Fibroblast of lung (primary cell): ENCODE data around the gene LSAMP. TPM values are rescaled to one million over a fixed set of nuclear protein-coding genes. Genes with fewer than 3 reads are reported as not detected.
A peak's percentile ranks its signal among the peaks of the same experiment; 100 is the strongest.

ENCODE experiments used
- DNase-seq, 2 donors: peaks; one replicate each; pipeline versions ENCODE4 v3.0.0 to v3.0.0-alpha.2; 2010; ENCODE audit warnings: low read depth in 2 of 2
- H2AFZ ChIP-seq: 2 replicates; pipeline ENCODE4 v1.5.1; 2012; ENCODE audit warnings: low read length, control low read depth, inconsistent platforms
- H3K27ac ChIP-seq: 2 replicates; pipeline ENCODE4 v1.5.1; 2011; ENCODE audit warnings: low read length, control low read depth; ENCODE audit not compliant: insufficient read depth
- H3K27me3 ChIP-seq: 2 replicates; pipeline ENCODE4 v1.5.1; 2011; ENCODE audit warnings: mild to moderate bottlenecking, low read length; ENCODE audit not compliant: control insufficient read depth, insufficient read depth
- H3K36me3 ChIP-seq: 2 replicates; pipeline ENCODE4 v1.5.1; 2011; ENCODE audit warnings: low read length; ENCODE audit not compliant: control insufficient read depth, insufficient read depth
- H3K4me1 ChIP-seq: 2 replicates; pipeline ENCODE4 v1.5.1; 2011; ENCODE audit warnings: low read length; ENCODE audit not compliant: control insufficient read depth, insufficient read depth; ENCODE audit errors: extremely low read depth
- H3K4me2 ChIP-seq: 2 replicates; pipeline ENCODE4 v1.5.1; 2011; ENCODE audit warnings: low read length, control low read depth; ENCODE audit not compliant: insufficient read depth; ENCODE audit errors: extremely low read depth
- H3K4me3 ChIP-seq, 4 experiments: fragments of 200-600 bp in 1 of 4; sonication (generic) in 1 of 4; replicated peaks in 1 of 4; 2 replicates each; pipeline ENCODE4 v1.5.1; 2011 to 2016; ENCODE audit warnings: low read length in 4 of 4, low read depth in 3 of 4, mild to moderate bottlenecking in 3 of 4, control low read depth in 2 of 4, inconsistent platforms in 1 of 4, mixed read lengths in 1 of 4; ENCODE audit not compliant: insufficient read depth in 1 of 4; ENCODE audit errors: control extremely low read depth in 1 of 4
- H3K79me2 ChIP-seq: 2 replicates; pipeline ENCODE4 v1.5.1; 2012; ENCODE audit warnings: mild to moderate bottlenecking, low read length, inconsistent platforms; ENCODE audit not compliant: control insufficient read depth, insufficient read depth
- H3K9ac ChIP-seq: 2 replicates; pipeline ENCODE4 v1.5.1; 2011; ENCODE audit warnings: mild to moderate bottlenecking, low read length, control low read depth; ENCODE audit not compliant: insufficient read depth
- H3K9me3 ChIP-seq: 2 replicates; pipeline ENCODE4 v1.5.1; 2012; ENCODE audit warnings: low read depth, low read length; ENCODE audit not compliant: control insufficient read depth, insufficient read depth
- H4K20me1 ChIP-seq: 2 replicates; pipeline ENCODE4 v1.5.1; 2011; ENCODE audit warnings: low read length; ENCODE audit not compliant: control insufficient read depth, insufficient read depth; ENCODE audit errors: extremely low read depth
- EZH2 ChIP-seq: IDR thresholded peaks from 2 replicates; pipeline ENCODE4 v1.5.1; 2012; ENCODE audit warnings: low read length, control low read depth, mild to moderate bottlenecking; ENCODE audit errors: missing control alignments
- polyA plus RNA-seq, 2 donors: library from polyadenylated mRNA; depleted of rRNA in 1 of 2; stranded (reverse) in 1 of 2; unstranded in 1 of 2; fragments of >200 nt; gene quantifications; 2 replicates each; pipeline ENCODE4 v1.2.1, GENCODE V29; 2011 to 2012; ENCODE audit warnings: missing spikeins in 1 of 2
- total RNA-seq: library from RNA; depleted of rRNA; stranded (reverse); fragments of >200 nt; gene quantifications from 2 replicates; pipeline ENCODE4 v1.2.1, GENCODE V29; 2014
- TF ChIP-seq, protein P1 (sequence below), 2 donors: IDR thresholded peaks in 1 of 2; conservative IDR thresholded peaks in 1 of 2; 1 replicate in 1 of 2; 2 replicates in 1 of 2; pipeline ENCODE4 v1.5.1; 2011 to 2012; ENCODE audit warnings: low read length in 2 of 2, control low read depth in 1 of 2, inconsistent platforms in 1 of 2, low read depth in 1 of 2, mild to moderate bottlenecking in 1 of 2

The LSAMP gene
- total and polyA plus RNA-seq, 2 donors (not counting 1 experiment from before 2014, with no cell fraction given) = 4.8 to 5.9 TPM

DNA sequence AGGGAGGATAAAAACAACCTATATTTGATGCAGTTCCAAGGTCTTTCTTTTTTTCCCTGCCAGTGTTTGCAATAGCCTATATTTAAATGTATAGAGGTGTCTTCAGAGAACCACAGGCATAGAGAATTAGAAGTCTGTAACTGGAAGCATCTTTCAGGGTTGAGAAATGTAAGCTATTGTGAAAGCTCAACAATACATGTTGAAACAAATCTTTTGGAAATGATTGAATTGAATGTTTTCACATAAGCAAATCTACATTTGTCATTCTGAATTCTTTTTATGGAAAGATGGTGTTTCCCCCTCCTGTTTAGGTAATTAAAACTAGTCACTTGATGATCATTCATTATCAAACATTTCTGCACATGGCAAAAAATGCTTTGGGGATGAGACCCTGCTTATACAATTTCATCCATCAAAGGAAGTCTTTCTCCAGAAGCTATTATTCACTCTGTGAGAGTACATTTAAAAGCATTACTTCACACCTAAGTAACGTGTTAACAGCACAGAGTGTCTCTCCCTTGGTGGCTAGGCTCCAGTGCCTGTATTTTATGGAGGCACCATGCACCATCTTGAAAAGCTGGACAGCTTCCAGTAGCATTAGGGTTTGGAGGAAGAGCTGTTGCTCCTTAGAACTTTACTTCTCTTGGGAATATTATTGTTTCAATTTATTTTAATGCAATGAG is 406.2 kb downstream of the LSAMP start:
- peak in 1 of 2 donors; percentile 20 for DNase-seq

DNA sequence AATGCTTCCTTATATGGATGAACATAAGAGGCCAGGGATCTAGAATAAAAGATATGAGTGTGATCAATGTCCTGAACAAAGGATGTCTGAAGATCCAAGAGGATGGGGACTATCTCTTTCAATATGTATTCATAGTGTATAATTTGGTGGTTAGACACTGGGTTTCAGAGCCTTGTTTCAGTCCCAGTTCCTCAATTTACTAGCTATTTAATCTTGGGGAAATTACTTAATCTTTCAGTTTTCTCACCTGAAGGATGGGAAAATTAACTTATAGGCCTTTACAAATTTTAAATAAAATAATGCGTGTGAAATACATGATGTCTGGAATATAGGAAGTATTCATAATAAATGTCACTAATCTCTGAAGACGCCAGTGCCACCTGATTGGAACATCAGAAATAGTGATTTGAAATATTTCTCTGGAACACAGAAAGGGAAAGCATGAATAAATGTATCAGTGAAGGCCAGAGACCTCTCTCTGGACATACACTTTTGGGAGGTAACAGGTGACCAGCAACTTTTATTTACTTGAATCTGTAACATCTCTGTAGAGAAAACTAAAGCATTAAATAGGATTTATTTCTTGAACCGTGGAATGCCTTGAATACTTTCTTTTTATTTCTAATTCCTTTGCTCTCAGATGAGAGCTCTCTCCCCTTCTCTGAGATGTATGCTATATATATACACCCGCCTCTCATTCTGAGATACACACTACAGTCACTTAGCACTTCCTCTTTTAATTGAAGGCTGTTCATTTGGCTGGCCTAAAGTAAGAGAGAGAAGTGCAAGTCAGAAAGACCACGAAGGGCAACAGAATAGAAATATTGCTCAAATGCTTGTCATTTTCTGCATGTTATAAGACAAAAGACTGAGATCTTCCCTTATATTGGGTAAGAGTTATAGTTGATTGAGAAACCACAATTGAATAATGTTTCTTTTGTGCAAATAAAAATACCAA is 407.1 kb downstream of the LSAMP start:
- Histone ChIP-seq H3K4me1 (no peaks in the 10 kb centered on the region), H3K4me3 (no peak overlapping the region), H3K4me2 (no peak overlapping the region), H2AFZ (no peak overlapping the region), H3K79me2 (no peaks in the 10 kb centered on the region), H3K9me3 (no peaks in the 10 kb centered on the region), H4K20me1 (no peaks in the 10 kb centered on the region), H3K36me3 (no peaks in the 10 kb centered on the region), H3K27me3 (no peaks in the 10 kb centered on the region), H3K27ac (no peak overlapping the region), H3K9ac (no peak overlapping the region)
- DNase-seq = no peak
- no peak for TF ChIP-seq EZH2
- TF ChIP-seq, protein P1, sequence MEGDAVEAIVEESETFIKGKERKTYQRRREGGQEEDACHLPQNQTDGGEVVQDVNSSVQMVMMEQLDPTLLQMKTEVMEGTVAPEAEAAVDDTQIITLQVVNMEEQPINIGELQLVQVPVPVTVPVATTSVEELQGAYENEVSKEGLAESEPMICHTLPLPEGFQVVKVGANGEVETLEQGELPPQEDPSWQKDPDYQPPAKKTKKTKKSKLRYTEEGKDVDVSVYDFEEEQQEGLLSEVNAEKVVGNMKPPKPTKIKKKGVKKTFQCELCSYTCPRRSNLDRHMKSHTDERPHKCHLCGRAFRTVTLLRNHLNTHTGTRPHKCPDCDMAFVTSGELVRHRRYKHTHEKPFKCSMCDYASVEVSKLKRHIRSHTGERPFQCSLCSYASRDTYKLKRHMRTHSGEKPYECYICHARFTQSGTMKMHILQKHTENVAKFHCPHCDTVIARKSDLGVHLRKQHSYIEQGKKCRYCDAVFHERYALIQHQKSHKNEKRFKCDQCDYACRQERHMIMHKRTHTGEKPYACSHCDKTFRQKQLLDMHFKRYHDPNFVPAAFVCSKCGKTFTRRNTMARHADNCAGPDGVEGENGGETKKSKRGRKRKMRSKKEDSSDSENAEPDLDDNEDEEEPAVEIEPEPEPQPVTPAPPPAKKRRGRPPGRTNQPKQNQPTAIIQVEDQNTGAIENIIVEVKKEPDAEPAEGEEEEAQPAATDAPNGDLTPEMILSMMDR (conservative IDR thresholded peaks at IDR 0.05 in 1 of 2, IDR thresholded peaks at IDR 0.05 in 1 of 2; ENCODE audit: low read depth in 1 of 2, low read length in 2 of 2) = no peak

More for the DNA sequence above, 406.2 kb downstream of the LSAMP start:
- TF ChIP-seq, protein P1 (conservative IDR thresholded peaks at IDR 0.05 in 1 of 2, IDR thresholded peaks at IDR 0.05 in 1 of 2; ENCODE audit: low read depth in 1 of 2, low read length in 2 of 2) = no peak
- no peak for TF ChIP-seq EZH2
- H3K36me3 ChIP-seq = no peaks in the 10 kb centered on the region
- no peaks in the 10 kb centered on the region for H3K4me1 ChIP-seq
- no peak overlapping the region for H2AFZ ChIP-seq
- H3K4me3 ChIP-seq = no peak overlapping the region
- H3K4me2 ChIP-seq = no peak overlapping the region
- no peaks in the 10 kb centered on the region for H3K9me3 ChIP-seq
- no peak overlapping the region for H3K9ac ChIP-seq
- H4K20me1 ChIP-seq = no peaks in the 10 kb centered on the region
- H3K27ac ChIP-seq = no peak overlapping the region
- no peaks in the 10 kb centered on the region for H3K79me2 ChIP-seq
- H3K27me3 ChIP-seq = no peaks in the 10 kb centered on the region

DNA sequence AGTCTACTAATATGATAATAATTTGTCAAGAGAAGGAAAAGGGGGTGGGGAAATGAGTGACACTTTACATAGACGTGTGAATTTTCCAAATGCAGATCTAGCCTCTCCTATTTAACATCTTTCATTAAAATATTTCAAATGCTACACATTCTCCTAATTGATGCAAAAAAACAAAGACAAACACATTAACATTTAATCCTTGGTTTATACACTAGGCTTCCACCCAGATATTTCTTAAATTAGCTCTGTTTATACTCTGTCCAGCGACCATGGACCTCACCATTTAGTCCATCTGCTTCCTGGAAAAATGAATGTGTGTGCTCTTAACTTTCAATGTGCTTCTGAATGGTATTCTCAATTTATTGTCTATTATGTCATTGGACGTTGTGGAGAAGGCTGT is 409.9 kb downstream of the LSAMP start:
- no peak for TF ChIP-seq EZH2
- TF ChIP-seq, protein P1 (conservative IDR thresholded peaks at IDR 0.05 in 1 of 2, IDR thresholded peaks at IDR 0.05 in 1 of 2; ENCODE audit: low read depth in 1 of 2, low read length in 2 of 2) = no peak
- H3K79me2 ChIP-seq = no peaks in the 10 kb centered on the region
- H3K4me1 ChIP-seq = no peaks in the 10 kb centered on the region
- no peak overlapping the region for H3K4me2 ChIP-seq
- no peak overlapping the region for H3K9ac ChIP-seq
- H3K4me3 ChIP-seq = no peak overlapping the region
- H2AFZ ChIP-seq = no peak overlapping the region
- DNase-seq = no peak
- no peaks in the 10 kb centered on the region for H4K20me1 ChIP-seq
- no peak overlapping the region for H3K27ac ChIP-seq
- H3K9me3 ChIP-seq = no peaks in the 10 kb centered on the region
- H3K27me3 ChIP-seq = no peaks in the 10 kb centered on the region
- no peaks in the 10 kb centered on the region for H3K36me3 ChIP-seq
